HL-60 (cell line): ENCODE results near the gene NFKBIB.

Experiments
- DNase-seq, 2 experiments: peaks; one replicate each; pipeline ENCODE4 v3.0.0-alpha.2; 2010 to 2020; ENCODE audit warnings: low read depth in 1 of 2, low spot score in 1 of 2
- H3K27ac ChIP-seq: fragments of 250-450 bp; sonication (Bioruptor Pico); replicated peaks from 2 replicates; pipeline ENCODE4 v1.5.1; 2020; ENCODE audit warnings: mild to moderate bottlenecking, moderate library complexity
- H3K27me3 ChIP-seq: fragments of 250-450 bp; sonication (Bioruptor Pico); 2 replicates; pipeline ENCODE4 v1.5.1; 2021; ENCODE audit warnings: mild to moderate bottlenecking, moderate library complexity; ENCODE audit not compliant: insufficient read depth, poor library complexity, severe bottlenecking
- H3K4me3 ChIP-seq: replicated peaks from 2 replicates; pipeline ENCODE4 v1.5.1; 2011; ENCODE audit warnings: mild to moderate bottlenecking, control low read depth, low read length; ENCODE audit not compliant: insufficient read depth
- GABPA ChIP-seq: IDR thresholded peaks from 2 replicates; pipeline ENCODE4 v1.6.1; 2012; ENCODE audit warnings: low read depth
- POLR2AphosphoS5 ChIP-seq: IDR thresholded peaks from 2 replicates; pipeline ENCODE4 v1.6.1; 2012; ENCODE audit warnings: low read depth
- SPI1 ChIP-seq: IDR thresholded peaks from 2 replicates; pipeline ENCODE4 v1.6.1; 2012; ENCODE audit warnings: low read depth, mild to moderate bottlenecking, borderline replicate concordance
- TF ChIP-seq, protein P1 (sequence below): IDR thresholded peaks from 2 replicates; pipeline ENCODE4 v1.6.1; 2012; ENCODE audit warnings: low read depth; ENCODE audit not compliant: insufficient replicate concordance
- TF ChIP-seq, protein P2 (sequence below): IDR thresholded peaks from one replicate; pipeline ENCODE4 v1.5.1; 2011; ENCODE audit warnings: low read length, control low read depth, inconsistent platforms; ENCODE audit not compliant: insufficient read depth

The NFKBIB gene

GRCh38 chr19:38924388-38924787 is 24.6 kb downstream of the NFKBIB start:
- Histone ChIP-seq H3K4me3 (no peak overlapping the region), H3K27ac (no peak overlapping the region), H3K27me3 (no peaks in the 10 kb centered on the region)
- DNase-seq: no peak
- TF ChIP-seq, protein P1, sequence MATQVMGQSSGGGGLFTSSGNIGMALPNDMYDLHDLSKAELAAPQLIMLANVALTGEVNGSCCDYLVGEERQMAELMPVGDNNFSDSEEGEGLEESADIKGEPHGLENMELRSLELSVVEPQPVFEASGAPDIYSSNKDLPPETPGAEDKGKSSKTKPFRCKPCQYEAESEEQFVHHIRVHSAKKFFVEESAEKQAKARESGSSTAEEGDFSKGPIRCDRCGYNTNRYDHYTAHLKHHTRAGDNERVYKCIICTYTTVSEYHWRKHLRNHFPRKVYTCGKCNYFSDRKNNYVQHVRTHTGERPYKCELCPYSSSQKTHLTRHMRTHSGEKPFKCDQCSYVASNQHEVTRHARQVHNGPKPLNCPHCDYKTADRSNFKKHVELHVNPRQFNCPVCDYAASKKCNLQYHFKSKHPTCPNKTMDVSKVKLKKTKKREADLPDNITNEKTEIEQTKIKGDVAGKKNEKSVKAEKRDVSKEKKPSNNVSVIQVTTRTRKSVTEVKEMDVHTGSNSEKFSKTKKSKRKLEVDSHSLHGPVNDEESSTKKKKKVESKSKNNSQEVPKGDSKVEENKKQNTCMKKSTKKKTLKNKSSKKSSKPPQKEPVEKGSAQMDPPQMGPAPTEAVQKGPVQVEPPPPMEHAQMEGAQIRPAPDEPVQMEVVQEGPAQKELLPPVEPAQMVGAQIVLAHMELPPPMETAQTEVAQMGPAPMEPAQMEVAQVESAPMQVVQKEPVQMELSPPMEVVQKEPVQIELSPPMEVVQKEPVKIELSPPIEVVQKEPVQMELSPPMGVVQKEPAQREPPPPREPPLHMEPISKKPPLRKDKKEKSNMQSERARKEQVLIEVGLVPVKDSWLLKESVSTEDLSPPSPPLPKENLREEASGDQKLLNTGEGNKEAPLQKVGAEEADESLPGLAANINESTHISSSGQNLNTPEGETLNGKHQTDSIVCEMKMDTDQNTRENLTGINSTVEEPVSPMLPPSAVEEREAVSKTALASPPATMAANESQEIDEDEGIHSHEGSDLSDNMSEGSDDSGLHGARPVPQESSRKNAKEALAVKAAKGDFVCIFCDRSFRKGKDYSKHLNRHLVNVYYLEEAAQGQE: no peak
- TF ChIP-seq POLR2AphosphoS5 (no peak), SPI1 (no peak), GABPA (no peak)
- TF ChIP-seq, protein P2, sequence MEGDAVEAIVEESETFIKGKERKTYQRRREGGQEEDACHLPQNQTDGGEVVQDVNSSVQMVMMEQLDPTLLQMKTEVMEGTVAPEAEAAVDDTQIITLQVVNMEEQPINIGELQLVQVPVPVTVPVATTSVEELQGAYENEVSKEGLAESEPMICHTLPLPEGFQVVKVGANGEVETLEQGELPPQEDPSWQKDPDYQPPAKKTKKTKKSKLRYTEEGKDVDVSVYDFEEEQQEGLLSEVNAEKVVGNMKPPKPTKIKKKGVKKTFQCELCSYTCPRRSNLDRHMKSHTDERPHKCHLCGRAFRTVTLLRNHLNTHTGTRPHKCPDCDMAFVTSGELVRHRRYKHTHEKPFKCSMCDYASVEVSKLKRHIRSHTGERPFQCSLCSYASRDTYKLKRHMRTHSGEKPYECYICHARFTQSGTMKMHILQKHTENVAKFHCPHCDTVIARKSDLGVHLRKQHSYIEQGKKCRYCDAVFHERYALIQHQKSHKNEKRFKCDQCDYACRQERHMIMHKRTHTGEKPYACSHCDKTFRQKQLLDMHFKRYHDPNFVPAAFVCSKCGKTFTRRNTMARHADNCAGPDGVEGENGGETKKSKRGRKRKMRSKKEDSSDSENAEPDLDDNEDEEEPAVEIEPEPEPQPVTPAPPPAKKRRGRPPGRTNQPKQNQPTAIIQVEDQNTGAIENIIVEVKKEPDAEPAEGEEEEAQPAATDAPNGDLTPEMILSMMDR: no peak

- H3K27ac ChIP-seq: no peak overlapping the region
- DNase-seq: no peak
- H3K4me3 ChIP-seq: no peak overlapping the region
- H3K27me3 ChIP-seq: no peaks in the 10 kb centered on the region
- TF ChIP-seq POLR2AphosphoS5: no peak
- no peak for TF ChIP-seq GABPA
- TF ChIP-seq, protein P2: no peak
- no peak for TF ChIP-seq SPI1
- TF ChIP-seq, protein P1: no peak
Measured at GRCh38 chr19:38928391-38929001, 28.7 kb downstream of the NFKBIB start.

- peak within 1 kb of the TSS; percentile 95 for H3K27ac ChIP-seq
- peak; percentile 92 to 93 for DNase-seq
- H3K4me3 ChIP-seq: peak within 1 kb of the TSS; percentile 68
- no peaks in the 10 kb centered on the region for H3K27me3 ChIP-seq
- TF ChIP-seq, protein P2: peak; percentile 93
- TF ChIP-seq SPI1: no peak
- TF ChIP-seq, protein P1: peak; percentile 72
- TF ChIP-seq GABPA: no peak
- TF ChIP-seq POLR2AphosphoS5: peak; percentile 93
Measured at GRCh38 chr19:38929929-38930775, 30.4 kb downstream of the NFKBIB start, which contains the start of gene SARS2. Gene SARS2, minus strand, starts transcription at chr19:38930763. Its CDS starts 27 bp downstream, at chr19:38930736.
